Testis (tissue), 2 donors: ENCODE measurements around the gene DAB1.

ENCODE experiments used
- CTCF ChIP-seq, 3 experiments: fragments of 450-650 bp in 2 of 3; fragments of 200-600 bp in 1 of 3; sonication (generic) in 1 of 3; IDR thresholded peaks; one replicate each; pipeline ENCODE4 v1.5.1; 2016 to 2019; ENCODE audit warnings: antibody characterized with exemption in 3 of 3, mild to moderate bottlenecking in 2 of 3, moderate library complexity in 1 of 3
- POLR2A ChIP-seq: fragments of 450-650 bp; IDR thresholded peaks from one replicate; pipeline ENCODE4 v1.6.1; 2017; ENCODE audit warnings: antibody characterized with exemption, mild to moderate bottlenecking, moderate library complexity

- TF ChIP-seq CTCF (IDR thresholded peaks at IDR 0.05) (no peak), POLR2A (no peak)
These were observed 365.0 kb downstream of the DAB1 start for GRCh38 chr1:57058652-57059501.
